Breast epithelium (tissue), 3 donors: Measurements from ENCODE around the gene PTGES2.

Source experiments
- POLR2A ChIP-seq: fragments of 450-650 bp; IDR thresholded peaks from one replicate; pipeline ENCODE4 v1.6.1; 2016; ENCODE audit warnings: antibody characterized with exemption, mild to moderate bottlenecking, moderate library complexity
- POLR2AphosphoS5 ChIP-seq, 3 donors: sonication (generic); formaldehyde crosslinking; IDR thresholded peaks; one replicate each; pipeline ENCODE4 v1.6.1; 2017; ENCODE audit warnings: antibody characterized with exemption in 3 of 3
- TF ChIP-seq, protein P1 (sequence below), 3 donors: fragments of 450-650 bp; IDR thresholded peaks; one replicate each; pipeline ENCODE4 v1.5.1; 2016 to 2017; ENCODE audit warnings: antibody characterized with exemption in 3 of 3, mild to moderate bottlenecking in 3 of 3, moderate library complexity in 3 of 3

DNA sequence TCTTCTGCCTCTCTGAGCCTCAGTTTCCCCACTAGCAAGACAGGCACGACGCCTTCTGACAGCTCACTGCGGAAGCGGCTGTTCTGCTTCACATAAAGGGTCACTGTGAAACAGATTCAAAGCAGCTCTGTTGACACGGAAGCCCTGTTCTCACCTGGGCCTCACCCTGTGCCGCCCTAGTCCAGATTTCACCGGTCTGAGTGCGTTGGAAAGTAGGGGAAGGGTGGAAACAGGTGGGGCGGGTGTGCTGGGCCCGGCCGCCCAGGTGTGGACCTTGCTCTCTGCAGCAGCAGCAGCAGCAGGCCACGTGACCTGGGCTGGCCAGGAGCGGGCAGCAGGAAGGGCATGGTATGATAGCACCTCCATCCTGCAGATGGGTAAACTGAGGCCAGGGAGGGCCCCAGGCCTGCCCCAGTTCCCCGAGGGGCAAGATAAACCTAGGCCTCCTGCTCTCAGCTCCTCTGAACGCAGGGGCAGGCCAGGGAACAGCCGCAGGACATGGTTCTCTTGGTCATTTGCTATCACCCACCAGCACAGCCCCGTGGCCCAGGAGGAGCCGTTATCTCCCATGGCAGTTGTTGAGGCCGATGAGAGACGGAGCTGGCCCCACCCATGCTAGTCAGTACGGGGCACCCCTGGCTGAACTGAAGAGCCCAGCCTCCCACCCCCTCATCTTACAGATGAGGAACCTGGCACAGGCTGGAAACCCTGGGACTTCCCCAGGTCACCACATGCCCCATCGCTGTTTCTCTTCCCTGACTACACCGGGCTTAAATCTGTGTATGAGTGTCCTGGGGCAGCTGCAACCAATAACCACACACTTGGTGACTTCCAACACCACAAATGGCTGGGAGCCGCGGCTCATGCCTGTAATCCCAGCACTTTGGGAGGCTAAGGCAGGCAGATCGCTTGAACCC is 12.1 kb downstream of the PTGES2 start:
- TF ChIP-seq, protein P1, sequence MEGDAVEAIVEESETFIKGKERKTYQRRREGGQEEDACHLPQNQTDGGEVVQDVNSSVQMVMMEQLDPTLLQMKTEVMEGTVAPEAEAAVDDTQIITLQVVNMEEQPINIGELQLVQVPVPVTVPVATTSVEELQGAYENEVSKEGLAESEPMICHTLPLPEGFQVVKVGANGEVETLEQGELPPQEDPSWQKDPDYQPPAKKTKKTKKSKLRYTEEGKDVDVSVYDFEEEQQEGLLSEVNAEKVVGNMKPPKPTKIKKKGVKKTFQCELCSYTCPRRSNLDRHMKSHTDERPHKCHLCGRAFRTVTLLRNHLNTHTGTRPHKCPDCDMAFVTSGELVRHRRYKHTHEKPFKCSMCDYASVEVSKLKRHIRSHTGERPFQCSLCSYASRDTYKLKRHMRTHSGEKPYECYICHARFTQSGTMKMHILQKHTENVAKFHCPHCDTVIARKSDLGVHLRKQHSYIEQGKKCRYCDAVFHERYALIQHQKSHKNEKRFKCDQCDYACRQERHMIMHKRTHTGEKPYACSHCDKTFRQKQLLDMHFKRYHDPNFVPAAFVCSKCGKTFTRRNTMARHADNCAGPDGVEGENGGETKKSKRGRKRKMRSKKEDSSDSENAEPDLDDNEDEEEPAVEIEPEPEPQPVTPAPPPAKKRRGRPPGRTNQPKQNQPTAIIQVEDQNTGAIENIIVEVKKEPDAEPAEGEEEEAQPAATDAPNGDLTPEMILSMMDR (IDR thresholded peaks at IDR 0.05), result no peak
- TF ChIP-seq POLR2A (no peak), POLR2AphosphoS5 (IDR thresholded peaks at IDR 0.05) (no peak)
